Measurements from ENCODE around the gene ERRFI1.

The ERRFI1 gene

GRCh38 chr1:8047112-8047511 is 21.0 kb upstream of the ERRFI1 start:
- no peaks in the 10 kb centered on the region for H3K36me3 ChIP-seq (replicated peaks; ENCODE audit: low read depth, low read length)
- no peak overlapping the region for H3K9ac ChIP-seq (ENCODE audit: low read length)
- H3K4me3 ChIP-seq (ENCODE audit: low read length) = no peak overlapping the region
- no peaks in the 10 kb centered on the region for H3K27me3 ChIP-seq (ENCODE audit: low read depth, low read length)
- no peaks in the 10 kb centered on the region for H3K79me2 ChIP-seq (ENCODE audit: low read length)
- H3K27ac ChIP-seq (ENCODE audit: low read length) = no peak overlapping the region
- H3K4me2 ChIP-seq (ENCODE audit: low read length) = no peak overlapping the region
- peaks cover 9% of the 10 kb centered on the region for H3K4me1 ChIP-seq (ENCODE audit: low read length)
- H3K9me3 ChIP-seq (ENCODE audit: insufficient read depth, low read length) = no peaks in the 10 kb centered on the region
- no peaks in the 10 kb centered on the region for H4K20me1 ChIP-seq (ENCODE audit: insufficient read depth, low read length)
- TF ChIP-seq EZH2phosphoT487 (IDR thresholded peaks at IDR 0.05; ENCODE audit: low read depth) (no peak), CTCF (IDR thresholded peaks at IDR 0.05; ENCODE audit: low read depth, low read length) (no peak)
- no peak overlapping the region for H2AFZ ChIP-seq (ENCODE audit: low read depth, low read length)

- no peak overlapping the region for H3K9ac ChIP-seq (ENCODE audit: low read length)
- no peak overlapping the region for H3K27ac ChIP-seq (ENCODE audit: low read length)
Measured at GRCh38 chr1:8046391-8046790, 20.3 kb upstream of the ERRFI1 start.

GRCh38 chr1:8043621-8044020 is 17.5 kb upstream of the ERRFI1 start:
- Histone ChIP-seq H3K27ac (ENCODE audit: low read length) (no peak overlapping the region), H3K4me3 (ENCODE audit: low read length) (no peak overlapping the region), H2AFZ (ENCODE audit: low read depth, low read length) (no peak overlapping the region), H3K79me2 (ENCODE audit: low read length) (no peaks in the 10 kb centered on the region), H3K27me3 (ENCODE audit: low read depth, low read length) (no peaks in the 10 kb centered on the region), H3K4me2 (ENCODE audit: low read length) (no peak overlapping the region), H3K9ac (ENCODE audit: low read length) (no peak overlapping the region), H4K20me1 (ENCODE audit: insufficient read depth, low read length) (no peaks in the 10 kb centered on the region), H3K4me1 (ENCODE audit: low read length) (no peaks in the 10 kb centered on the region), H3K9me3 (ENCODE audit: insufficient read depth, low read length) (no peaks in the 10 kb centered on the region), H3K36me3 (replicated peaks; ENCODE audit: low read depth, low read length) (no peaks in the 10 kb centered on the region)
- TF ChIP-seq EZH2phosphoT487 (IDR thresholded peaks at IDR 0.05; ENCODE audit: low read depth) = no peak
- no peak for TF ChIP-seq CTCF (IDR thresholded peaks at IDR 0.05; ENCODE audit: low read depth, low read length)

More at GRCh38 chr1:8046391-8046790, 20.3 kb upstream of the ERRFI1 start:
- Histone ChIP-seq H2AFZ (ENCODE audit: low read depth, low read length) (no peak overlapping the region), H4K20me1 (ENCODE audit: insufficient read depth, low read length) (no peaks in the 10 kb centered on the region), H3K4me2 (ENCODE audit: low read length) (no peak overlapping the region), H3K4me3 (ENCODE audit: low read length) (no peak overlapping the region), H3K9me3 (ENCODE audit: insufficient read depth, low read length) (no peaks in the 10 kb centered on the region), H3K27me3 (ENCODE audit: low read depth, low read length) (no peaks in the 10 kb centered on the region), H3K36me3 (replicated peaks; ENCODE audit: low read depth, low read length) (no peaks in the 10 kb centered on the region), H3K79me2 (ENCODE audit: low read length) (no peaks in the 10 kb centered on the region), H3K4me1 (ENCODE audit: low read length) (peaks cover 5% of the 10 kb centered on the region)
- TF ChIP-seq EZH2phosphoT487 (IDR thresholded peaks at IDR 0.05; ENCODE audit: low read depth) (no peak), CTCF (IDR thresholded peaks at IDR 0.05; ENCODE audit: low read depth, low read length) (no peak)

GRCh38 chr1:8042134-8042533 is 16.0 kb upstream of the ERRFI1 start:
- Histone ChIP-seq H3K27ac (ENCODE audit: low read length) (no peak overlapping the region), H4K20me1 (ENCODE audit: insufficient read depth, low read length) (no peaks in the 10 kb centered on the region), H3K9me3 (ENCODE audit: insufficient read depth, low read length) (no peaks in the 10 kb centered on the region), H3K4me1 (ENCODE audit: low read length) (no peaks in the 10 kb centered on the region), H3K9ac (ENCODE audit: low read length) (no peak overlapping the region), H3K27me3 (ENCODE audit: low read depth, low read length) (no peaks in the 10 kb centered on the region), H2AFZ (ENCODE audit: low read depth, low read length) (no peak overlapping the region), H3K79me2 (ENCODE audit: low read length) (no peaks in the 10 kb centered on the region), H3K36me3 (replicated peaks; ENCODE audit: low read depth, low read length) (no peaks in the 10 kb centered on the region), H3K4me2 (ENCODE audit: low read length) (no peak overlapping the region), H3K4me3 (ENCODE audit: low read length) (no peak overlapping the region)
- TF ChIP-seq EZH2phosphoT487 (IDR thresholded peaks at IDR 0.05; ENCODE audit: low read depth) = no peak
- no peak for TF ChIP-seq CTCF (IDR thresholded peaks at IDR 0.05; ENCODE audit: low read depth, low read length)
